Mammary epithelial cell (primary cell): Measurements from ENCODE around the gene LPCAT1.

Source experiments
- EZH2 ChIP-seq: IDR thresholded peaks from 2 replicates; pipeline ENCODE4 v1.6.1; 2012; ENCODE audit warnings: low read length, inconsistent platforms, borderline replicate concordance
- TF ChIP-seq, protein P1 (sequence below), 2 donors: IDR thresholded peaks in 1 of 2; conservative IDR thresholded peaks in 1 of 2; 2 replicates each; pipeline ENCODE4 v1.5.1; 2011 to 2012; ENCODE audit warnings: inconsistent platforms in 2 of 2, low read length in 2 of 2, mild to moderate bottlenecking in 2 of 2, control low read depth in 1 of 2, low read depth in 1 of 2; ENCODE audit not compliant: insufficient read depth in 1 of 2; ENCODE audit errors: extremely low read depth in 1 of 2

DNA sequence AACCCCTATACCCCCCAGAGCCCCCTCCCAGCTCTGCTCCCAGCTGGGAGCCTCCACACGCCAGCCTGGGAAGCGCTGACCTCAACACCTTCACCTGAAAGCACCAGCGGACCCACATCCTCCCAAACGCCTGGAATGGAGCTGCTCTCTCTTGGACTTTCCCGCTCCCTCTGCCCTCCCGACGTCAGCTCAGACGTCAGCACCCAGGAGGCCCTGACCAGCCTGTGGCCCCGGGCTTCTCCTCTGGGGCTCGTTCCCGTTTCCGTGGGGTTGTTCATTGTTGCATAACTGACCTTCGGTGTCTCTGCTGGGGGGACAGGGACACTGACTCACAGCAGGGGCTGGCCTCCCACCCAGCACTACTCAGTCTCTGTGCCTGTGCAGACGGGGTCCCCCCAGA, 43.5 kb downstream of the LPCAT1 start:
- TF ChIP-seq, protein P1, sequence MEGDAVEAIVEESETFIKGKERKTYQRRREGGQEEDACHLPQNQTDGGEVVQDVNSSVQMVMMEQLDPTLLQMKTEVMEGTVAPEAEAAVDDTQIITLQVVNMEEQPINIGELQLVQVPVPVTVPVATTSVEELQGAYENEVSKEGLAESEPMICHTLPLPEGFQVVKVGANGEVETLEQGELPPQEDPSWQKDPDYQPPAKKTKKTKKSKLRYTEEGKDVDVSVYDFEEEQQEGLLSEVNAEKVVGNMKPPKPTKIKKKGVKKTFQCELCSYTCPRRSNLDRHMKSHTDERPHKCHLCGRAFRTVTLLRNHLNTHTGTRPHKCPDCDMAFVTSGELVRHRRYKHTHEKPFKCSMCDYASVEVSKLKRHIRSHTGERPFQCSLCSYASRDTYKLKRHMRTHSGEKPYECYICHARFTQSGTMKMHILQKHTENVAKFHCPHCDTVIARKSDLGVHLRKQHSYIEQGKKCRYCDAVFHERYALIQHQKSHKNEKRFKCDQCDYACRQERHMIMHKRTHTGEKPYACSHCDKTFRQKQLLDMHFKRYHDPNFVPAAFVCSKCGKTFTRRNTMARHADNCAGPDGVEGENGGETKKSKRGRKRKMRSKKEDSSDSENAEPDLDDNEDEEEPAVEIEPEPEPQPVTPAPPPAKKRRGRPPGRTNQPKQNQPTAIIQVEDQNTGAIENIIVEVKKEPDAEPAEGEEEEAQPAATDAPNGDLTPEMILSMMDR (conservative IDR thresholded peaks at IDR 0.05 in 1 of 2, IDR thresholded peaks at IDR 0.05 in 1 of 2; ENCODE audit: extremely low read depth in 1 of 2, insufficient read depth in 1 of 2, low read depth in 1 of 2, low read length in 2 of 2): no peak
- no peak for TF ChIP-seq EZH2
